Activated naive CD4-positive, alpha-beta T cell treated with anti-CD3 and anti-CD28 coated beads for 36 hours (primary cell): ENCODE data around the gene TYROBP. TPM values are rescaled to one million over a fixed set of nuclear protein-coding genes. Genes with fewer than 3 reads are reported as not detected.
"Not testable (repeated sequence)": the region's sequence is repeated elsewhere in the genome, so short reads cannot be mapped to it uniquely, and the experiment has no call there.

Source experiments
- CTCF ChIA-PET: fragments of 350-600 bp; sonication (Branson Sonifier 250); formaldehyde crosslinking; loops from one replicate; lab custom pipeline; 2021; ENCODE audit warnings: antibody characterized with exemption; lab: Charles Lee
- DNase-seq: peaks from one replicate; pipeline ENCODE4 v3.0.0-alpha.2; 2020
- H3K27ac Mint-ChIP-seq: one replicate; pipeline ENCODE4 v1.8.0; 2021; ENCODE audit warnings: mild to moderate bottlenecking, mixed read lengths
- H3K27me3 Mint-ChIP-seq: one replicate; pipeline ENCODE4 v1.8.0; 2021; ENCODE audit warnings: low read depth, mixed read lengths
- H3K36me3 Mint-ChIP-seq: one replicate; pipeline ENCODE4 v1.8.0; 2021; ENCODE audit warnings: low read depth, mixed read lengths
- H3K4me1 Mint-ChIP-seq: one replicate; pipeline ENCODE4 v1.8.0; 2021; ENCODE audit warnings: low read depth, mixed read lengths
- H3K4me3 Mint-ChIP-seq: one replicate; pipeline ENCODE4 v1.8.0; 2021; ENCODE audit warnings: mild to moderate bottlenecking, moderate library complexity, mixed read lengths
- H3K9me3 Mint-ChIP-seq: one replicate; pipeline ENCODE4 v1.8.0; 2021; ENCODE audit warnings: mixed read lengths
- intact Hi-C: fragments of 100-400 bp; cut with micrococcal nuclease; formaldehyde crosslinking; loops from one replicate; pipeline ENCODE4 v1.15.1; 2023
- total RNA-seq, 2 experiments: library from RNA; stranded (reverse); gene quantifications; one replicate each; pipeline ENCODE4 v1.2.3, GENCODE V29; 2021

The TYROBP gene
- not detected for total RNA-seq

- Mint-ChIP-seq H3K4me3 (no peak within 1 kb of the TSS), H3K9me3 (no peaks in the 10 kb centered on the region), H3K27ac (no peak within 1 kb of the TSS), H3K4me1 (peaks cover 45% of the 10 kb centered on the region), H3K36me3 (no peaks in the 10 kb centered on the region), H3K27me3 (no peaks in the 10 kb centered on the region)
- CTCF ChIA-PET, result no interaction called here
- no peak for DNase-seq
- intact Hi-C loops, result no loop called here
Measured at GRCh38 chr19:35908010-35908441, at the start of gene TYROBP. TYROBP (minus strand) TSS chr19:35908295; CDS start chr19:35908228, 67 bp downstream.

GRCh38 chr19:35957411-35957810, 49.3 kb upstream of the TYROBP start:
- H3K9me3 Mint-ChIP-seq, H3K4me3 Mint-ChIP-seq, H3K27me3 Mint-ChIP-seq, H3K36me3 Mint-ChIP-seq, H3K27ac Mint-ChIP-seq, intact Hi-C loops, DNase-seq: not testable (repeated sequence)
- CTCF ChIA-PET, result interaction anchor here (1.5 kb wide), 1 partner anchor 10 kb away, joined by 4 read pairs; no protein-coding TSS in a partner anchor
- peaks cover 41% of the 10 kb centered on the region for H3K4me1 Mint-ChIP-seq

- Mint-ChIP-seq H3K4me1 (peaks cover 42% of the 10 kb centered on the region), H3K36me3 (no peaks in the 10 kb centered on the region), H3K9me3 (peaks cover 7% of the 10 kb centered on the region), H3K4me3 (no peak overlapping the region), H3K27me3 (no peaks in the 10 kb centered on the region), H3K27ac (no peak overlapping the region)
- intact Hi-C loops, result no loop called here
- DNase-seq, result no peak
- CTCF ChIA-PET, result interaction anchor here (0.6 kb wide), 1 partner anchor 96 kb away, joined by 3 read pairs; no protein-coding TSS in a partner anchor
Measured at GRCh38 chr19:35955881-35956634, 48.0 kb upstream of the TYROBP start.

GRCh38 chr19:35949131-35949530, 41.0 kb upstream of the TYROBP start:
- no peaks in the 10 kb centered on the region for H3K9me3 Mint-ChIP-seq
- H3K4me1 Mint-ChIP-seq, result peaks cover 29% of the 10 kb centered on the region
- H3K27me3 Mint-ChIP-seq, result no peaks in the 10 kb centered on the region
- no peak for DNase-seq
- H3K36me3 Mint-ChIP-seq, result peaks cover under 1% of the 10 kb centered on the region
- no peak overlapping the region for H3K4me3 Mint-ChIP-seq
- intact Hi-C loops, result no loop called here
- CTCF ChIA-PET, result interaction anchor here (0.8 to 1.6 kb wide), 3 partner anchors 10 to 65 kb away, joined by 3 to 9 read pairs (median 4); partner anchors contain the start of gene ALKBH6
- H3K27ac Mint-ChIP-seq, result no peak overlapping the region

- CTCF ChIA-PET, result interaction anchor here (0.6 to 1.5 kb wide), 4 partner anchors 179 to 424 kb away, joined by 3 to 4 read pairs (median 3); no protein-coding TSS in a partner anchor
- peaks cover 14% of the 10 kb centered on the region for H3K4me1 Mint-ChIP-seq
- H3K27ac Mint-ChIP-seq, result no peak overlapping the region
Measured at GRCh38 chr19:35946203-35946602, 38.1 kb upstream of the TYROBP start.

GRCh38 chr19:35945121-35945790, 37.2 kb upstream of the TYROBP start:
- CTCF ChIA-PET, result interaction anchor here (0.6 kb wide), 1 partner anchor 222 kb away, joined by 3 read pairs; no protein-coding TSS in a partner anchor
- Mint-ChIP-seq H3K4me1 (peaks cover 10% of the 10 kb centered on the region), H3K4me3 (no peak overlapping the region), H3K27me3 (no peaks in the 10 kb centered on the region), H3K9me3 (no peaks in the 10 kb centered on the region), H3K27ac (no peak overlapping the region), H3K36me3 (peaks cover 3% of the 10 kb centered on the region)
- intact Hi-C loops, result no loop called here
- no peak for DNase-seq

More at GRCh38 chr19:35946203-35946602, 38.1 kb upstream of the TYROBP start:
- no peaks in the 10 kb centered on the region for H3K9me3 Mint-ChIP-seq
- DNase-seq, result no peak
- intact Hi-C loops, result no loop called here
- H3K36me3 Mint-ChIP-seq, result peaks cover 3% of the 10 kb centered on the region
- no peaks in the 10 kb centered on the region for H3K27me3 Mint-ChIP-seq
- no peak overlapping the region for H3K4me3 Mint-ChIP-seq

GRCh38 chr19:35944556-35944955, 36.5 kb upstream of the TYROBP start:
- H3K36me3 Mint-ChIP-seq, result peaks cover 3% of the 10 kb centered on the region
- H3K4me1 Mint-ChIP-seq, result peaks cover 6% of the 10 kb centered on the region
- CTCF ChIA-PET, result interaction anchor here (1.0 kb wide), 1 partner anchor 64 kb away, joined by 3 read pairs; no protein-coding TSS in a partner anchor
- H3K27me3 Mint-ChIP-seq, result no peaks in the 10 kb centered on the region
- H3K4me3 Mint-ChIP-seq, result no peak overlapping the region
- H3K9me3 Mint-ChIP-seq, result no peaks in the 10 kb centered on the region
- intact Hi-C loops, result no loop called here
- H3K27ac Mint-ChIP-seq, result no peak overlapping the region
- DNase-seq, result no peak

- Mint-ChIP-seq H3K36me3 (peaks cover 5% of the 10 kb centered on the region), H3K27me3 (no peaks in the 10 kb centered on the region), H3K9me3 (no peaks in the 10 kb centered on the region), H3K4me3 (no peak overlapping the region), H3K4me1 (peaks cover 9% of the 10 kb centered on the region), H3K27ac (no peak overlapping the region)
- CTCF ChIA-PET, result interaction anchor here (1.0 kb wide), 1 partner anchor 63 kb away, joined by 3 read pairs; no protein-coding TSS in a partner anchor
- intact Hi-C loops, result no loop called here
- no peak for DNase-seq
Measured at GRCh38 chr19:35943321-35944301, 35.5 kb upstream of the TYROBP start.

- H3K36me3 Mint-ChIP-seq, result peaks cover 7% of the 10 kb centered on the region
- H3K27ac Mint-ChIP-seq, result no peak overlapping the region
- no peaks in the 10 kb centered on the region for H3K9me3 Mint-ChIP-seq
- intact Hi-C loops, result no loop called here
- no peak overlapping the region for H3K4me3 Mint-ChIP-seq
- no peak for DNase-seq
- CTCF ChIA-PET, result interaction anchor here (0.6 to 0.7 kb wide), 2 partner anchors 13 to 247 kb away, joined by 3 to 4 read pairs; no protein-coding TSS in a partner anchor
- peaks cover 18% of the 10 kb centered on the region for H3K4me1 Mint-ChIP-seq
- no peaks in the 10 kb centered on the region for H3K27me3 Mint-ChIP-seq
Measured at GRCh38 chr19:35942235-35942634, 34.1 kb upstream of the TYROBP start.

GRCh38 chr19:35940839-35941238, 32.7 kb upstream of the TYROBP start:
- CTCF ChIA-PET, result no interaction called here
- no peak overlapping the region for H3K4me3 Mint-ChIP-seq
- DNase-seq, result no peak
- intact Hi-C loops, result no loop called here
- H3K27me3 Mint-ChIP-seq, result no peaks in the 10 kb centered on the region
- H3K4me1 Mint-ChIP-seq, result peaks cover 25% of the 10 kb centered on the region
- H3K36me3 Mint-ChIP-seq, result peaks cover 7% of the 10 kb centered on the region
- no peak overlapping the region for H3K27ac Mint-ChIP-seq
- H3K9me3 Mint-ChIP-seq, result no peaks in the 10 kb centered on the region

- peaks cover 30% of the 10 kb centered on the region for H3K4me1 Mint-ChIP-seq
- H3K9me3 Mint-ChIP-seq, result no peaks in the 10 kb centered on the region
- no peak overlapping the region for H3K4me3 Mint-ChIP-seq
- intact Hi-C loops, result no loop called here
- H3K27ac Mint-ChIP-seq, result no peak overlapping the region
- no peak for DNase-seq
- CTCF ChIA-PET, result interaction anchor here (0.9 kb wide), 1 partner anchor 9 kb away, joined by 3 read pairs; no protein-coding TSS in a partner anchor
- no peaks in the 10 kb centered on the region for H3K27me3 Mint-ChIP-seq
- peaks cover 7% of the 10 kb centered on the region for H3K36me3 Mint-ChIP-seq
Measured at GRCh38 chr19:35940078-35940775, 32.1 kb upstream of the TYROBP start.
